ENCODE results near the gene GPR27.

GPR27 gene

GRCh38 chr3:71786217-71786549 lies 32.5 kb downstream of the GPR27 start:
- no peak for DNase-seq (ENCODE audit: low read depth)

DNA sequence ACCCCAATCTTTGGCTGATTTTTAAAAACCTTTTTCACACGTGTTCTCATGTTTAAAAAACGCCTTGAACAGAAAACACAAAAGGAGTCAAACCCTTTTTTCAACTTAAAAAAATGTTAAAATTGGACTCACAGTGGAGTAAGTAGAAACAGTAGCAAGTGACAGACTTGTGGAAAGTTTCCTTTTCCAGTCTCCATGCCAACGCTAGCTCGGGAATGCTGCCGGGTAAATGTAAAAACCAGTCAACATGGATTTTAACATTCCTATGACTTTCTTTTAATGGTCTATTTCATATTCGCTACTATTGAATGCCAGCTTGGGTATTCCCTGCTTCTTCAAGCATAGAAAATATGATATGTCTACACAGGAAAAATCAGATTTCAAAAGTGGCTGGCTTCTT lies 32.9 kb downstream of the GPR27 start:
- DNase-seq (ENCODE audit: low read depth) = no peak

DNA sequence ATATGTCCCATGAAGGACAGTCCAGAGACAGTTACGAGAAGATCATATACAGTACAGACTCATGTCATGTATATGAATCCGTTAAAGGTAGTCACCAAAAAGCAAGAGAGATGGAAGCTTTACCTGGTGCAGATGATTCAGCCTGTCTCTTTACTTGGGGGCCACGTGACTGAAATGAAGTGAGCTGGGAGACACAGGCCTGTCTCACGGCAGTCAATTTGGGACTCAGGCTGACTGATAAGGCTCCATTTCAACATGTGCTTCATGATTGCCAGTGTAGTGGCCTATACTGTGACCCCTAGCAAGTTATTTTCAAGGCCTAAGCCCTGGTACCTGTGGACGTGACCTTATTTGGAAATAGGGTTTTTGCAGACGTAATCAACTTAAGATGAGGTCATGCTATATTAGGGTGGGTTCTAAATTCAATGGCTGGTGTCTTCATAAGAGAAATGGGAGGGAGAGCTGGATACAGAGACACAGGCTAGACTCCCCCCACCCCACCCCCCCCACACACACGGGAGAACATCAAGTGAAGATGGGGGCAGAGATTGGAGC lies 34.3 kb downstream of the GPR27 start:
- no peak for DNase-seq (ENCODE audit: low read depth)

DNA sequence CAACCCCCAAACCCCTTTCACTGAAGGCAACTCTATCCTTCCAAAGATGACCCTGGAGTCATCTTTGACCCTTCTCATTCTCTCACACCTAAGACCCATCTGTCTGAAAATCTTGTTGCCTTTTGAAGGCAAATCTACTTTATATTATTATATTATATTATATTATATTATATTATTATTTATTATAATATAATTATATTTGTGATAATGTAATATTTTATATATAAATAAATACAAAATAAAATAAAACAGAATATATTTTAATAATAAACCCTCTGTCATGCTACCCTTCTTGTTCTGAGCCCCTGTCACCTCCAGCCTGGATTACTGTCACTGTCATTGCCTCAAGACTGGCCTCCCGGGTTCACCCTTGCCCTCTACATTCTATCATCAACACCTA lies 36.3 kb downstream of the GPR27 start:
- DNase-seq (ENCODE audit: low read depth) = no peak

DNA sequence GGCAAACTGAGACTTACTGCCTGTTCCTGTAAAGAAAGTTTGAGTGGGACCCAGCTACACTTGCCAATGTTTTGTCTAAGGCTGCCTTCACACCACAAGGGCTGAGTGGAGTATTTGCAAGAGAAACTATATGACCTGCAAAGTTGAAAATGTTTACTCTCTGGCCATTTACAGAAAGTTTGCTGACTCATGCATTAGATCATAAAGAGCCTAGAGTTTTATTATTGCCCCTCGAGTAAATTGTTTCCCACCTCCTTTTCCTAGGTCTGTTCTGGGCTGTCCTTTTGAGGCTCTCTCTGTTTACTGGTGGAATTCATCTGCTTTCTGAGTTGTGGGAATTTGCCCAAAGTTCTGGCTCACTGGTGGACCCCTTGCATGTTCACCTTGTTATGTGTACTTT lies 38.0 kb downstream of the GPR27 start:
- no peak for DNase-seq (ENCODE audit: low read depth)

- no peak for DNase-seq (ENCODE audit: low read depth)
Measured at GRCh38 chr3:71796290-71796689, 42.6 kb downstream of the GPR27 start.

DNA sequence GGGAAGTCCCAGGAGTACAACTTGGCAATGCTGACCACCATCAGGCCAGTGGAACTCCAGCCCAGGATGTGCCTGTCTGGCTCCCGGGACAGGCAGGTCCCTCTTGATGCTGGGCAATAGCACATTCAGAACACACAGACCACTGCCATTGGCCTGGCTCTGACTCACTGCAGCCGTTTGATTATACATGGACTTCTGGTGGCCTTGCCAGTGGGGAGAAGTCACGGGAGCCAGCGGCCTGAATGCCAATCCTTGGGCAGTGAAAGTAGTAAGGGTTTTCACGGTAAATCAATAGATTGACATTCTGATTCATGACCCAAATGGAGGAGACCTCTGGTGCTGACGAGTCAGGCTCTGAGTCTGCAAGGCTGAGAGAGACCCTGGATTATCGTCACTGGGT lies 43.8 kb downstream of the GPR27 start:
- DNase-seq (ENCODE audit: low read depth) = no peak

- no peak for DNase-seq (ENCODE audit: low read depth)
Measured at GRCh38 chr3:71800023-71800422, 46.4 kb downstream of the GPR27 start.

GRCh38 chr3:71801986-71802385 lies 48.3 kb downstream of the GPR27 start:
- DNase-seq (ENCODE audit: low read depth) = no peak

- DNase-seq (ENCODE audit: low read depth) = no peak
Measured at GRCh38 chr3:71803248-71803647, 49.6 kb downstream of the GPR27 start.

- no peak for DNase-seq (ENCODE audit: low read depth)
Measured at GRCh38 chr3:71805199-71805598, 51.5 kb downstream of the GPR27 start.

DNA sequence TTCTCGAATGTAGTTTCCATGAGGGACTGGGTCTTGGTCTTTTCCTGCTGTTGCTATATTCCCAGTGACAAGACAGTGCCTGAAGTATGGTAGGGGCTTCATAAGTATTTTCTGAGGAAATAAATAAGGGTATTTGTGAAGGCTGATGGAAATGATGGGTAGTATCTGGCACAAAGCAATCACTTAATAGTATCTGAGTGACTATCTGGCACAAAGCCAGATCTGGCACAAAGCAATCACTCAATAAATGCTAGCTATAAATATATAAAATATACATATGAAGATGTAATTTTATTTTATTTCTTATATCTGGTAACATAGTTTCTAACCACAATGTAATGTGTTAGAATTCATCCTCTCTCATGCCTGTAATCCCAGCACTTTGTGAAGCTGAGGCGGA lies 52.0 kb downstream of the GPR27 start:
- no peak for DNase-seq (ENCODE audit: low read depth)
